ENCODE measurements around the gene TAF11L14.
"Not testable (repeated sequence)": the region's sequence is repeated elsewhere in the genome, so short reads cannot be mapped to it uniquely, and the experiment has no call there.

TAF11L14 gene

GRCh38 chr5:17634160-17634559 lies at the start of gene TAF11L14:
Gene TAF11L14, plus strand, starts transcription at chr5:17634460.
- DNase-seq = no peak

- DNase-seq = not testable (repeated sequence)
Measured at GRCh38 chr5:17585658-17586057, 48.6 kb upstream of the TAF11L14 start, which contains the start of gene TAF11L7. Gene TAF11L7, minus strand, starts transcription at chr5:17585758.

- DNase-seq = not testable (repeated sequence)
Measured at GRCh38 chr5:17590860-17591259, 43.4 kb upstream of the TAF11L14 start, which contains the start of gene TAF11L8. Gene TAF11L8, minus strand, starts transcription at chr5:17590960.

GRCh38 chr5:17594255-17594654 lies 40.0 kb upstream of the TAF11L14 start, which contains the start of gene TAF11L9:
Gene TAF11L9, minus strand, starts transcription at chr5:17594394.
- not testable (repeated sequence) for DNase-seq

- DNase-seq = not testable (repeated sequence)
Measured at GRCh38 chr5:17597728-17598127, 36.5 kb upstream of the TAF11L14 start, which contains the start of gene TAF11L10. Gene TAF11L10, minus strand, starts transcription at chr5:17597828.

GRCh38 chr5:17603880-17604279 lies 30.4 kb upstream of the TAF11L14 start, which contains the start of gene TAF11L11:
Gene TAF11L11, plus strand, starts transcription at chr5:17604183.
- DNase-seq = not testable (repeated sequence)

- DNase-seq = no peak
Measured at GRCh38 chr5:17604951-17605350, 29.3 kb upstream of the TAF11L14 start.

GRCh38 chr5:17607461-17607860 lies 26.8 kb upstream of the TAF11L14 start:
- DNase-seq = not testable (repeated sequence)

GRCh38 chr5:17610092-17610491 lies 24.2 kb upstream of the TAF11L14 start, which contains the start of gene TAF11L12:
Gene TAF11L12, plus strand, starts transcription at chr5:17610392.
- DNase-seq = not testable (repeated sequence)

- DNase-seq = no peak
Measured at GRCh38 chr5:17614872-17615605, 19.2 kb upstream of the TAF11L14 start.

- no peak for DNase-seq
Measured at GRCh38 chr5:17619354-17619753, 14.9 kb upstream of the TAF11L14 start.

GRCh38 chr5:17620627-17621026 lies 13.6 kb upstream of the TAF11L14 start:
- DNase-seq = no peak

GRCh38 chr5:17625686-17626085 lies 8.6 kb upstream of the TAF11L14 start:
- no peak for DNase-seq

GRCh38 chr5:17631788-17632187 lies 2.5 kb upstream of the TAF11L14 start, which contains the start of gene TAF11L13:
Gene TAF11L13, plus strand, starts transcription at chr5:17632088.
- not testable (repeated sequence) for DNase-seq

GRCh38 chr5:17649232-17649631 lies 15.0 kb downstream of the TAF11L14 start:
- DNase-seq = not testable (repeated sequence)

GRCh38 chr5:17655201-17655759 lies 21.0 kb downstream of the TAF11L14 start:
- DNase-seq = not testable (repeated sequence)

GRCh38 chr5:17655921-17656320 lies 21.7 kb downstream of the TAF11L14 start:
- DNase-seq = no peak

GRCh38 chr5:17663182-17663581 lies 28.9 kb downstream of the TAF11L14 start:
- no peak for DNase-seq

- no peak for DNase-seq
Measured at GRCh38 chr5:17665836-17666235, 31.6 kb downstream of the TAF11L14 start.

GRCh38 chr5:17666726-17667235 lies 32.5 kb downstream of the TAF11L14 start:
- no peak for DNase-seq

GRCh38 chr5:17670353-17670752 lies 36.1 kb downstream of the TAF11L14 start:
- no peak for DNase-seq

- DNase-seq = no peak
Measured at GRCh38 chr5:17678751-17679324, 44.6 kb downstream of the TAF11L14 start.

- DNase-seq = no peak
Measured at GRCh38 chr5:17679597-17680203, 45.4 kb downstream of the TAF11L14 start.
